Neural progenitor cell (in vitro differentiated cells): ENCODE measurements around the gene CRY1. TPM values are rescaled to one million over a fixed set of nuclear protein-coding genes. Genes with fewer than 3 reads are reported as not detected.

Experiments used
- DNase-seq: peaks from one replicate; pipeline ENCODE4 v3.0.0-alpha.2; 2016; ENCODE audit warnings: low spot score
- H2AFZ ChIP-seq: fragments of 200-600 bp; sonication (generic); replicated peaks from 2 replicates; pipeline ENCODE4 v1.6.1; 2016; ENCODE audit warnings: antibody characterized with exemption
- H3F3A ChIP-seq: fragments of 200-600 bp; sonication (generic); 2 replicates; pipeline ENCODE4 v1.6.1; 2016; ENCODE audit warnings: antibody characterized with exemption, low read depth
- H3K27ac ChIP-seq: fragments of 200-600 bp; sonication (generic); 2 replicates; pipeline ENCODE4 v1.5.1; 2016; ENCODE audit warnings: mild to moderate bottlenecking
- H3K27me3 ChIP-seq: fragments of 200-600 bp; sonication (generic); 2 replicates; pipeline ENCODE4 v1.6.1; 2016; ENCODE audit warnings: mild to moderate bottlenecking, moderate library complexity
- H3K36me3 ChIP-seq: fragments of 200-600 bp; sonication (generic); 2 replicates; pipeline ENCODE4 v1.5.1; 2016
- H3K4me1 ChIP-seq: fragments of 200-600 bp; sonication (generic); 2 replicates; pipeline ENCODE4 v1.6.1; 2016; ENCODE audit warnings: mixed run types
- H3K4me2 ChIP-seq: fragments of 200-600 bp; sonication (generic); 2 replicates; pipeline ENCODE4 v1.6.1; 2016
- H3K4me3 ChIP-seq: fragments of 200-600 bp; sonication (generic); 2 replicates; pipeline ENCODE4 v1.5.1; 2016
- H3K79me2 ChIP-seq: fragments of 200-600 bp; sonication (generic); 2 replicates; pipeline ENCODE4 v1.6.1; 2016; ENCODE audit warnings: low read depth
- H3K9ac ChIP-seq: fragments of 200-600 bp; sonication (generic); 2 replicates; pipeline ENCODE4 v1.6.1; 2016
- H3K9me3 ChIP-seq: fragments of 200-600 bp; sonication (generic); 2 replicates; pipeline ENCODE4 v1.5.1; 2016; ENCODE audit warnings: low read depth
- H4K20me1 ChIP-seq: fragments of 200-600 bp; sonication (generic); 2 replicates; pipeline ENCODE4 v1.6.1; 2016; ENCODE audit warnings: low read depth
- H3K27ac Mint-ChIP-seq: 3 replicates; pipeline ENCODE4 v1.8.0; 2021; ENCODE audit warnings: mixed read lengths
- H3K27me3 Mint-ChIP-seq: 2 replicates; pipeline ENCODE4 v1.8.0; 2022; ENCODE audit warnings: low read depth, mild to moderate bottlenecking, inconsistent platforms, moderate library complexity, mixed read lengths; ENCODE audit not compliant: insufficient read depth
- H3K36me3 Mint-ChIP-seq: 3 replicates; pipeline ENCODE4 v1.8.0; 2021; ENCODE audit warnings: mixed read lengths
- H3K4me1 Mint-ChIP-seq: 3 replicates; pipeline ENCODE4 v1.8.0; 2021; ENCODE audit warnings: mixed read lengths
- H3K4me3 Mint-ChIP-seq: 3 replicates; pipeline ENCODE4 v1.8.0; 2021; ENCODE audit warnings: mild to moderate bottlenecking, moderate library complexity, mixed read lengths
- H3K9me3 Mint-ChIP-seq: 3 replicates; pipeline ENCODE4 v1.8.0; 2020; ENCODE audit warnings: mixed read lengths
- EZH2 ChIP-seq: fragments of 200-600 bp; sonication (generic); IDR thresholded peaks from 2 replicates; pipeline ENCODE4 v1.6.1; 2017; ENCODE audit warnings: antibody characterized with exemption, mild to moderate bottlenecking, moderate library complexity
- EZH2phosphoT487 ChIP-seq: fragments of 200-600 bp; sonication (generic); IDR thresholded peaks from 2 replicates; pipeline ENCODE4 v1.6.1; 2017; ENCODE audit warnings: antibody characterized with exemption
- total RNA-seq: library from RNA; depleted of rRNA; stranded (reverse); fragments of >200 nt; gene quantifications from 2 replicates; pipeline ENCODE4 v1.2.3, GENCODE V29; 2015; ENCODE audit warnings: low replicate concordance
- TF ChIP-seq, protein P1 (sequence below): fragments of 200-600 bp; sonication (generic); IDR thresholded peaks from 2 replicates; pipeline ENCODE4 v1.5.1; 2017; ENCODE audit warnings: antibody characterized with exemption, mild to moderate bottlenecking

CRY1 gene
- total RNA-seq, 1 donor from 2014 or later = 51.3 TPM

DNA sequence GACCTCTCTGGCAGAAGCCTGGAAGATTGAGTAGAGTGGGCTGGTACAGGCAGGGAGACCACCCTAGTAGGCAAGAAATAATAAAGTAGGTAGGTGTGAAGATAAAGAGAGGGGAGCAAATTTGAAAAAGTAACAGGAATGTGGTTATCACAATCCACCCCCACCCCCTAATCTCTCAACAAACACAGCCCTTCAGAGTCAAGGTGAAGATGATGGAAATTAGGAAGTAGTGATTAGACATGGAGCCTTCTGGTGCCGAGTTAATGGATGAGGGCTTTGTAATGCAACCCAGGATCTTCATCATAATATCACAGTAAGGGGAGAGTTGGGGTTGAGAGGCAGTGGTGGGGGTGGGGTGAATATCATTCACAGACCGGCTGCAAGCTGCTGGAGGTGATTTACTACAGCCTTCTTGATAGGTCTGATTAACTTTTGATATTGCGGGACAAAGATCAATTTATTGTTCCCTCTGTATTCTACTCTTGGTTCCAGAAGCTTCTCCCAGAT is 29.2 kb upstream of the CRY1 start:
- Mint-ChIP-seq H3K9me3 (no peaks in the 10 kb centered on the region), H3K27ac (no peak overlapping the region), H3K36me3 (no peaks in the 10 kb centered on the region), H3K4me3 (no peak overlapping the region), H3K4me1 (peaks cover 15% of the 10 kb centered on the region), H3K27me3 (peaks cover 9% of the 10 kb centered on the region)
- TF ChIP-seq EZH2 (no peak), EZH2phosphoT487 (no peak)
- TF ChIP-seq, protein P1, sequence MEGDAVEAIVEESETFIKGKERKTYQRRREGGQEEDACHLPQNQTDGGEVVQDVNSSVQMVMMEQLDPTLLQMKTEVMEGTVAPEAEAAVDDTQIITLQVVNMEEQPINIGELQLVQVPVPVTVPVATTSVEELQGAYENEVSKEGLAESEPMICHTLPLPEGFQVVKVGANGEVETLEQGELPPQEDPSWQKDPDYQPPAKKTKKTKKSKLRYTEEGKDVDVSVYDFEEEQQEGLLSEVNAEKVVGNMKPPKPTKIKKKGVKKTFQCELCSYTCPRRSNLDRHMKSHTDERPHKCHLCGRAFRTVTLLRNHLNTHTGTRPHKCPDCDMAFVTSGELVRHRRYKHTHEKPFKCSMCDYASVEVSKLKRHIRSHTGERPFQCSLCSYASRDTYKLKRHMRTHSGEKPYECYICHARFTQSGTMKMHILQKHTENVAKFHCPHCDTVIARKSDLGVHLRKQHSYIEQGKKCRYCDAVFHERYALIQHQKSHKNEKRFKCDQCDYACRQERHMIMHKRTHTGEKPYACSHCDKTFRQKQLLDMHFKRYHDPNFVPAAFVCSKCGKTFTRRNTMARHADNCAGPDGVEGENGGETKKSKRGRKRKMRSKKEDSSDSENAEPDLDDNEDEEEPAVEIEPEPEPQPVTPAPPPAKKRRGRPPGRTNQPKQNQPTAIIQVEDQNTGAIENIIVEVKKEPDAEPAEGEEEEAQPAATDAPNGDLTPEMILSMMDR = no peak
- no peak overlapping the region for H3K4me3 ChIP-seq
- H3K9me3 ChIP-seq = no peaks in the 10 kb centered on the region
- no peak overlapping the region for H3K9ac ChIP-seq
- no peaks in the 10 kb centered on the region for H4K20me1 ChIP-seq
- no peaks in the 10 kb centered on the region for H3F3A ChIP-seq
- H3K27ac ChIP-seq = no peak overlapping the region
- no peaks in the 10 kb centered on the region for H3K79me2 ChIP-seq
- H2AFZ ChIP-seq = no peak overlapping the region
- H3K4me2 ChIP-seq = no peak overlapping the region
- no peaks in the 10 kb centered on the region for H3K27me3 ChIP-seq
- H3K36me3 ChIP-seq = no peaks in the 10 kb centered on the region
- DNase-seq = no peak
- peaks cover 9% of the 10 kb centered on the region for H3K4me1 ChIP-seq

DNA sequence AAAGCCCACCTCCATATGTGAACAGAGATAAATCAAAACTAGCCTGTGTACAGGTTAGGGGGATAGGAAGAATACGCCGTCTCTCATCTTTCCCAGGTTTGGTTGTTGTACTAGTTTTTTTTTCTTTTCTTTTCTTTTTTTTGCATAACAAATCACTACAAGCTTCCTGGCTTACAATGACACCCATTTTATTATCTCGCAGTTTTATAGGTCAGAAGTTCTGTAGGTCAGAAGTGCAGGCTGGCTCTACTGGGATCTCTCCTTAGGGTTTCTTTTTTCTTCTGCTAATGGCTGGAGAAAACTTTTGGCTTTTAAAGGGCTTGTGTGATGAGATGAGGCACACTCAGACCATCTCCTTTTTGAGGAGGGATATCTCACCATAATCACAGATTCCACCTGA is 25.7 kb upstream of the CRY1 start:
- Histone ChIP-seq H3K9me3 (no peaks in the 10 kb centered on the region), H4K20me1 (no peaks in the 10 kb centered on the region), H3K27ac (no peak overlapping the region), H3K79me2 (no peaks in the 10 kb centered on the region), H3K4me3 (no peak overlapping the region), H3K9ac (no peak overlapping the region), H3K36me3 (no peaks in the 10 kb centered on the region), H3K4me1 (no peaks in the 10 kb centered on the region), H2AFZ (no peak overlapping the region), H3K27me3 (no peaks in the 10 kb centered on the region), H3F3A (no peaks in the 10 kb centered on the region), H3K4me2 (no peak overlapping the region)
- no peaks in the 10 kb centered on the region for H3K9me3 Mint-ChIP-seq
- H3K36me3 Mint-ChIP-seq = no peaks in the 10 kb centered on the region
- TF ChIP-seq, protein P1 = no peak
- TF ChIP-seq EZH2phosphoT487 (no peak), EZH2 (no peak)
- H3K4me3 Mint-ChIP-seq = no peak overlapping the region
- peaks cover 5% of the 10 kb centered on the region for H3K4me1 Mint-ChIP-seq
- H3K27me3 Mint-ChIP-seq = peaks cover 7% of the 10 kb centered on the region
- no peak for DNase-seq
- no peak overlapping the region for H3K27ac Mint-ChIP-seq

DNA sequence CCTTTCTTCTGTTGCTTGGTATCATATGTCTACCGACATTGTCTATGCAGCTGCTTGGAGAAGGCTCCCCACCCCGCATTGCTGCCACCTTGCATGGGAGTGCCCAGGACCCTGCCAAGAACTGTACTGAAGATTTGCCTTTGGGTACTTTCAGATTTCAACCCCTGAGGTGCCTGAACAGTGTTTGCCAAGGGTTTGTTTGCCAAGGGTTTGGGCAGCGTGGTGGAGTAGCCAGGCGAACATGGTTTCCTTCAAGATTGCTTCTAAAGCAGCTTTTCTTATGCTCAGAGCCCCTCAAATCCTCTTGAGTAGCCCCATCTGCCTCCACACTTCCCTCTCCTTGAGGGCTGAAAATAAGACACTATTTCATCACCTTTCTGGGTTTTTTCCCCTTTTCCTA is 25.3 kb upstream of the CRY1 start:
- Histone ChIP-seq H3K27me3 (no peaks in the 10 kb centered on the region), H4K20me1 (no peaks in the 10 kb centered on the region), H3K79me2 (no peaks in the 10 kb centered on the region), H3F3A (no peaks in the 10 kb centered on the region), H3K36me3 (no peaks in the 10 kb centered on the region), H3K27ac (no peak overlapping the region), H3K9me3 (no peaks in the 10 kb centered on the region), H3K4me2 (no peak overlapping the region), H3K4me1 (no peaks in the 10 kb centered on the region), H3K4me3 (no peak overlapping the region), H2AFZ (no peak overlapping the region), H3K9ac (no peak overlapping the region)
- no peak overlapping the region for H3K4me3 Mint-ChIP-seq
- H3K36me3 Mint-ChIP-seq = no peaks in the 10 kb centered on the region
- H3K27me3 Mint-ChIP-seq = peaks cover 5% of the 10 kb centered on the region
- TF ChIP-seq, protein P1 = no peak
- H3K4me1 Mint-ChIP-seq = peaks cover 5% of the 10 kb centered on the region
- H3K27ac Mint-ChIP-seq = no peak overlapping the region
- DNase-seq = no peak
- H3K9me3 Mint-ChIP-seq = no peaks in the 10 kb centered on the region

DNA sequence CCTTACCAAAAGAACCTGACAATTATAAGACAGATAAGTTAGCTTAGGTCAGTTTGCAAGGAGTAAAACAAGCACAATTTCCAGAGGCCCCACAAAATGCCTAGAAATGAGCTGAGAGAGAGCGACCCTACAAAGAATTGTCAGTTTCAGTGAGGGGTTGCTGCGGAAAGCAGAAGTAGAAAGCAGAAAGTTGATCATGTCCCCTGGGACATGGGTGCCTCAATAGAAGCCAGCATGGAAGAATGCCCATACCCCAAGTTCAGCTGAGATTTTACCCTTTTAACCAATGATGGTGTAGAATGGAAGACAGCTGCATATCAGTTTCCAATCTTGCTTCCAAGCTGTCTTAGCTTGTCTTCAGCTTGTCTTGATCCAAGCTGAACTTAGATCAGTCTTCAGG is 21.8 kb upstream of the CRY1 start:
- no peaks in the 10 kb centered on the region for H3K27me3 Mint-ChIP-seq
- TF ChIP-seq, protein P1 = no peak
- TF ChIP-seq EZH2phosphoT487 (no peak), EZH2 (no peak)
- H3K27ac Mint-ChIP-seq = no peak overlapping the region
- no peaks in the 10 kb centered on the region for H3K9me3 Mint-ChIP-seq
- DNase-seq = no peak
- H3K36me3 Mint-ChIP-seq = no peaks in the 10 kb centered on the region
- no peak overlapping the region for H3K4me2 ChIP-seq
- H3K4me3 Mint-ChIP-seq = no peak overlapping the region
- H3K79me2 ChIP-seq = no peaks in the 10 kb centered on the region
- no peaks in the 10 kb centered on the region for H3K36me3 ChIP-seq
- no peak overlapping the region for H3K27ac ChIP-seq
- peaks cover 10% of the 10 kb centered on the region for H3K27me3 ChIP-seq
- H3K4me3 ChIP-seq = no peak overlapping the region
- H3F3A ChIP-seq = no peaks in the 10 kb centered on the region
- H3K9me3 ChIP-seq = no peaks in the 10 kb centered on the region
- peaks cover 4% of the 10 kb centered on the region for H3K4me1 Mint-ChIP-seq
- H3K4me1 ChIP-seq = no peaks in the 10 kb centered on the region
- no peak overlapping the region for H2AFZ ChIP-seq
- H3K9ac ChIP-seq = no peak overlapping the region
- H4K20me1 ChIP-seq = no peaks in the 10 kb centered on the region
